Hepatocyte (in vitro differentiated cells): ENCODE results near the gene COL7A1.

ENCODE experiments used
- EZH2 ChIP-seq: fragments of 200-600 bp; sonication (generic); IDR thresholded peaks from 2 replicates; pipeline ENCODE4 v1.6.1; 2016; ENCODE audit warnings: antibody characterized with exemption, mild to moderate bottlenecking, borderline replicate concordance
- EZH2phosphoT487 ChIP-seq: fragments of 200-600 bp; sonication (generic); IDR thresholded peaks from one replicate; pipeline ENCODE4 v1.6.1; 2018; ENCODE audit warnings: antibody characterized with exemption, mild to moderate bottlenecking, low read depth, moderate library complexity; ENCODE audit not compliant: unreplicated experiment, severe bottlenecking
- TF ChIP-seq, protein P1 (sequence below): fragments of 200-600 bp; sonication (generic); IDR thresholded peaks from 2 replicates; pipeline ENCODE4 v1.5.1; 2016; ENCODE audit warnings: antibody characterized with exemption, mild to moderate bottlenecking; ENCODE audit not compliant: poor library complexity

DNA sequence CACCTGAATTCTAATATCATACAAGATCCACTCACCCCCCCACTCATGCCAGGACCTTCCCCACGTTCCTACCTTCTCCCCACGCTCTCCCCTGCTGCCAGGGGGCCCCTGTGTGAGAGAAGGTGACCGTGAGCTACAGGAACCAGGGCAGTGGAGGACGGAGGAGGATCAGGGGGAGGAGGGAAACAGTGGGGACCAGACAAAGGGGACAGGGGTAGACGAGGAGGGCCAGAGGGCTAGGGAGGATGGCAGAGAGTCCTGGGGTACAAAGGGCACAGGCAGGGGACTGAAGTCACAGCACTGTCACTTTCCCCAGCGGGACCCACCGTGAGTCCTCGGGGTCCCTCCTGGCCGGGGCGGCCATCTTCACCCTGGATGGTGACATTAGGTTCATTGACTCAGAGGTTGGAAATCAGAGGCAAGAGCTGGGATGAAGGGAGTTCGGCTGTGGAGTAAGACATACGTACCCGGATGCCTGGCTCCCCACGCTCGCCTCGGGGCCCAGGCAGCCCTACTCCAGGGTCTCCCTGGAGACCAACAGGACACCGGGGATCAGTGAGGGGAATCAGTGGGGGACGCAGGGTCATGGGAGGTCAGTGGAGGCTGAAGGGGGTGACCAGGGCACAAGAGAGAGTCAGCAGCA lies 25.2 kb downstream of the COL7A1 start:
- TF ChIP-seq, protein P1, sequence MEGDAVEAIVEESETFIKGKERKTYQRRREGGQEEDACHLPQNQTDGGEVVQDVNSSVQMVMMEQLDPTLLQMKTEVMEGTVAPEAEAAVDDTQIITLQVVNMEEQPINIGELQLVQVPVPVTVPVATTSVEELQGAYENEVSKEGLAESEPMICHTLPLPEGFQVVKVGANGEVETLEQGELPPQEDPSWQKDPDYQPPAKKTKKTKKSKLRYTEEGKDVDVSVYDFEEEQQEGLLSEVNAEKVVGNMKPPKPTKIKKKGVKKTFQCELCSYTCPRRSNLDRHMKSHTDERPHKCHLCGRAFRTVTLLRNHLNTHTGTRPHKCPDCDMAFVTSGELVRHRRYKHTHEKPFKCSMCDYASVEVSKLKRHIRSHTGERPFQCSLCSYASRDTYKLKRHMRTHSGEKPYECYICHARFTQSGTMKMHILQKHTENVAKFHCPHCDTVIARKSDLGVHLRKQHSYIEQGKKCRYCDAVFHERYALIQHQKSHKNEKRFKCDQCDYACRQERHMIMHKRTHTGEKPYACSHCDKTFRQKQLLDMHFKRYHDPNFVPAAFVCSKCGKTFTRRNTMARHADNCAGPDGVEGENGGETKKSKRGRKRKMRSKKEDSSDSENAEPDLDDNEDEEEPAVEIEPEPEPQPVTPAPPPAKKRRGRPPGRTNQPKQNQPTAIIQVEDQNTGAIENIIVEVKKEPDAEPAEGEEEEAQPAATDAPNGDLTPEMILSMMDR = no peak
- no peak for TF ChIP-seq EZH2
- no peak for TF ChIP-seq EZH2phosphoT487
